ENCODE data around the gene TPBGL.

GRCh38 chr11:75273411-75274391 is 33.1 kb downstream of the TPBGL start:
- no peak for TF ChIP-seq CREB1 (IDR thresholded peaks at IDR 0.05; ENCODE audit: low read depth)
- TF ChIP-seq, protein P1, sequence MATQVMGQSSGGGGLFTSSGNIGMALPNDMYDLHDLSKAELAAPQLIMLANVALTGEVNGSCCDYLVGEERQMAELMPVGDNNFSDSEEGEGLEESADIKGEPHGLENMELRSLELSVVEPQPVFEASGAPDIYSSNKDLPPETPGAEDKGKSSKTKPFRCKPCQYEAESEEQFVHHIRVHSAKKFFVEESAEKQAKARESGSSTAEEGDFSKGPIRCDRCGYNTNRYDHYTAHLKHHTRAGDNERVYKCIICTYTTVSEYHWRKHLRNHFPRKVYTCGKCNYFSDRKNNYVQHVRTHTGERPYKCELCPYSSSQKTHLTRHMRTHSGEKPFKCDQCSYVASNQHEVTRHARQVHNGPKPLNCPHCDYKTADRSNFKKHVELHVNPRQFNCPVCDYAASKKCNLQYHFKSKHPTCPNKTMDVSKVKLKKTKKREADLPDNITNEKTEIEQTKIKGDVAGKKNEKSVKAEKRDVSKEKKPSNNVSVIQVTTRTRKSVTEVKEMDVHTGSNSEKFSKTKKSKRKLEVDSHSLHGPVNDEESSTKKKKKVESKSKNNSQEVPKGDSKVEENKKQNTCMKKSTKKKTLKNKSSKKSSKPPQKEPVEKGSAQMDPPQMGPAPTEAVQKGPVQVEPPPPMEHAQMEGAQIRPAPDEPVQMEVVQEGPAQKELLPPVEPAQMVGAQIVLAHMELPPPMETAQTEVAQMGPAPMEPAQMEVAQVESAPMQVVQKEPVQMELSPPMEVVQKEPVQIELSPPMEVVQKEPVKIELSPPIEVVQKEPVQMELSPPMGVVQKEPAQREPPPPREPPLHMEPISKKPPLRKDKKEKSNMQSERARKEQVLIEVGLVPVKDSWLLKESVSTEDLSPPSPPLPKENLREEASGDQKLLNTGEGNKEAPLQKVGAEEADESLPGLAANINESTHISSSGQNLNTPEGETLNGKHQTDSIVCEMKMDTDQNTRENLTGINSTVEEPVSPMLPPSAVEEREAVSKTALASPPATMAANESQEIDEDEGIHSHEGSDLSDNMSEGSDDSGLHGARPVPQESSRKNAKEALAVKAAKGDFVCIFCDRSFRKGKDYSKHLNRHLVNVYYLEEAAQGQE (IDR thresholded peaks at IDR 0.05; ENCODE audit: low read depth) = no peak
- no peak for TF ChIP-seq TEAD4 (IDR thresholded peaks at IDR 0.05)
- no peak for TF ChIP-seq FOXM1 (IDR thresholded peaks at IDR 0.05; ENCODE audit: borderline replicate concordance, low read depth)
- no peak for TF ChIP-seq EP300 (IDR thresholded peaks at IDR 0.05; ENCODE audit: borderline replicate concordance)
- no peak for TF ChIP-seq TAF1 (IDR thresholded peaks at IDR 0.05; ENCODE audit: low read depth)
- no peak for TF ChIP-seq YY1 (IDR thresholded peaks at IDR 0.05; ENCODE audit: low read depth)
- no peak for TF ChIP-seq CEBPB (IDR thresholded peaks at IDR 0.05)
- no peak for TF ChIP-seq USF1 (IDR thresholded peaks at IDR 0.05)
- TF ChIP-seq, protein P2, sequence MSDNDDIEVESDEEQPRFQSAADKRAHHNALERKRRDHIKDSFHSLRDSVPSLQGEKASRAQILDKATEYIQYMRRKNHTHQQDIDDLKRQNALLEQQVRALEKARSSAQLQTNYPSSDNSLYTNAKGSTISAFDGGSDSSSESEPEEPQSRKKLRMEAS (IDR thresholded peaks at IDR 0.05) = no peak
- no peak for TF ChIP-seq NFIC (IDR thresholded peaks at IDR 0.05)
- no peak for TF ChIP-seq EGR1 (IDR thresholded peaks at IDR 0.05)
- TF ChIP-seq TCF12 (IDR thresholded peaks at IDR 0.05; ENCODE audit: low read depth) = no peak
- TF ChIP-seq ZBTB7A (IDR thresholded peaks at IDR 0.05; ENCODE audit: low read depth) = no peak

All from Ishikawa (cell line).